Activated T-cell treated with anti-CD3 and anti-CD28 coated beads for 24 hours (primary cell): ENCODE measurements around the gene HMG20B.
"Not testable (repeated sequence)": the region's sequence is repeated elsewhere in the genome, so short reads cannot be mapped to it uniquely, and the experiment has no call there.

Source experiments
- DNase-seq: peaks from one replicate; pipeline ENCODE4 v3.0.0-alpha.2; 2020; ENCODE audit warnings: low read depth

The HMG20B gene

DNA sequence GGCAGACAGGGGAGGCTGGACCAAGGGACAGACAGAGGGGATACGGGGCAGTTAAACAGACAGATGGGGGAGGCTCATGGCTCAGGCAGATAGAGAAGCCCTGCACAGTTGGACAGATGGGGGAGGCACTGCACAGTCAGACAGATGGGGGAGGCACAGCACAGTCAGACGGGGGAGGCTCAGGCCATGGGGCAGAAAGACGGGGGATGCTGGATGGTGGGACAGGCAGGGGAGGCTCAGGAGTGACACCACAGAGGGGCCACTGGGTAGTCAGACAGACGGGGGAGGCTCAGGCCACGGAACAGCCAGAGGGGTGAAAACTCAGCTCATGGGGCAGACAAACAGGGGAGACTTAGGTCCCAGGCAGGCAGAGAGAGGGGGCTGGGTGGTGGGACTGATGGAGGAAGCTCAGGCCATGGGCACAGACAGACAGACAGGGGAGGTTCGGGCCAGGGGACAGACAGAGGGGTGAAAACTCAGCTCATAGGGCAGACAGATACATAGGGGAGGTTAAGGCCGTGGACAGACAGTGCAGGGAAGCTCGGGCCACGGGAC is 16.2 kb upstream of the HMG20B start:
- no peak for DNase-seq

DNA sequence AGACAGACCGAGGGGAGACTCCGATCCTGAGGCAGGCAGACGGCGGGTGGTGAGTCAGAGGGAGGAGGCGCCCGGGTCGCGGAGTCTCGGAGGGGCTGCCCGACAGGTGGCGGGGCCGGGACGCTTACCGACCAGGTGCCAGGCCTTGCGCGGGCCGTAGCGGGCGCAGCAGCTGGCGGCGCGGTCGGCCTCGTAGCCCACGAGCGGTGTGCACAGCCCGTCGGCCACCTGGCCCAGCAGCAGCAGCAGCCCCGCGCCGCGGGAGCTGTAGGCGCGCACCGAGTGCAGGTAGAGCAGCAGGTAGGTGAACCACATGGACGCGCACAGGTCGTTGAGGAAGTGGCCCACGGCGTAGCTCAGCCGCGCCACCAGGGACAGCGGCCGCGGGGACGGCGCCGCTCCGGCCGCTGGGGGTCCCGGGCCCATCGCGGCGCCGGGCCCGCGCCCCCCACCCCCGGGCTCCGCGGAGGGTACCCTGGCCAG is 15.7 kb upstream of the HMG20B start:
- DNase-seq = peak; percentile 59

GRCh38 chr19:3557461-3558248 is 15.1 kb upstream of the HMG20B start, which contains the start of gene MFSD12:
MFSD12 (minus strand) TSS chr19:3557586; CDS start chr19:3557403, 183 bp downstream.
- DNase-seq = peak; percentile 94

GRCh38 chr19:3563709-3564524 is 8.8 kb upstream of the HMG20B start:
- no peak for DNase-seq

GRCh38 chr19:3565139-3565538 is 7.6 kb upstream of the HMG20B start:
- no peak for DNase-seq

DNA sequence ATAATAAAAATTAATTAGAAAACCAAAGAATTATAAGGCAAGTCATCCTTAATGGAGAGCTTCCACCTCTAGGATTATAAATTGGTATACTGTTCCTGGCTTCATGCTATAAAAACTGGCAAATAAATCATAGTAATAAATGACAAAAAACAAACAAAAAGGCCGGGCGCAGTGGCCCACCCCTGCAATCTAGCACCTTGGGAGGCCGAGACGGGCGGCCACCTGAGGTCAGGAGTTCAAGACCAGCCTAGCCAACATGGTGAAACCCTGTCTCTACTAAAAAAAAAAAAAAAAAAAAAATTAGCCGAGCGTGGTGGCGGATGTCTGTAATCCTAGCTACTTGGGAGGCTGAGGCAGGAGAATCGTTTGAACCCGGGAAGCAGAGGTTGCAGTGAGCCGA is 2.7 kb upstream of the HMG20B start:
- DNase-seq = not testable (repeated sequence)

- DNase-seq = no peak
Observed at GRCh38 chr19:3570606-3571011, 2.1 kb upstream of the HMG20B start.

- DNase-seq = peak; percentile 100
Observed at GRCh38 chr19:3572132-3572854, 451 bp upstream of the HMG20B start.

- DNase-seq = no peak
Observed at GRCh38 chr19:3573162-3573857, 566 bp downstream of the HMG20B start.

GRCh38 chr19:3573858-3574637 is 1.3 kb downstream of the HMG20B start:
- peak; percentile 74 for DNase-seq

GRCh38 chr19:3575260-3575741 is 2.6 kb downstream of the HMG20B start:
- DNase-seq = no peak

DNA sequence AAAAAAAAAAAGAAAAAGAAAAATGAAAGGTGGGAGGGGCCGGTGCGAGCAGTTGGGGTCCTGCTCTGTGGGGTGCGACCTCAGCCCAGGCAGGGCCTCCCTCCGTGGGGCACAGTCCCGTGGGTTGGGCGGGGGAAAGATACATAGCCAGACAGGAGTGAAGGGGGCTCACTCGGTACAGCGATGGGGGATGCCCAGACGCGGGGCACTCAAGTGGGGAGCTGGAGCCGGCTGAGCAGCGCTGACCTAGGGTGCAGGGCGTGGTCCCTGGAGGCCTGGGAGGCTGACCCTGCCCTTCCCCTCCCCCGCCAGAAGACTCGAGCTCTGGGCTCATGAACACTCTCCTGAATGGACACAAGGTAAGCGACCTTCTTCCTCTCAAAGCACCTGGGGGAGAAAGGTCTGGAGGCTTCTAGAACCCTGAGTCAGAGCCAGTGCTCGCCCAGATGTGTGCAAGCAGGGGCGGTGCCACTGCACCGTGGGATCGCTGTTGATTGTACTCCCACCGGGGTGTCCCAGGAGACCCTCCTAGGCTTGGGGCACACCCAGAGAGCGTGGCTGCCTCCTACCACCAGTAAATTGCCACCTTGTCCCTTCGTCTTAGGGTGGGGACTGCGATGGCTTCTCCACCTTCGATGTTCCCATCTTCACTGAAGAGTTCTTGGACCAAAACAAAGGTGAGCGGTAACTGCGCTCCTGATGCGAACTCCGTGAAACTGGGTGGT is 3.4 kb downstream of the HMG20B start:
- DNase-seq = no peak

- DNase-seq = no peak
Observed at GRCh38 chr19:3576696-3577443, 4.1 kb downstream of the HMG20B start.

DNA sequence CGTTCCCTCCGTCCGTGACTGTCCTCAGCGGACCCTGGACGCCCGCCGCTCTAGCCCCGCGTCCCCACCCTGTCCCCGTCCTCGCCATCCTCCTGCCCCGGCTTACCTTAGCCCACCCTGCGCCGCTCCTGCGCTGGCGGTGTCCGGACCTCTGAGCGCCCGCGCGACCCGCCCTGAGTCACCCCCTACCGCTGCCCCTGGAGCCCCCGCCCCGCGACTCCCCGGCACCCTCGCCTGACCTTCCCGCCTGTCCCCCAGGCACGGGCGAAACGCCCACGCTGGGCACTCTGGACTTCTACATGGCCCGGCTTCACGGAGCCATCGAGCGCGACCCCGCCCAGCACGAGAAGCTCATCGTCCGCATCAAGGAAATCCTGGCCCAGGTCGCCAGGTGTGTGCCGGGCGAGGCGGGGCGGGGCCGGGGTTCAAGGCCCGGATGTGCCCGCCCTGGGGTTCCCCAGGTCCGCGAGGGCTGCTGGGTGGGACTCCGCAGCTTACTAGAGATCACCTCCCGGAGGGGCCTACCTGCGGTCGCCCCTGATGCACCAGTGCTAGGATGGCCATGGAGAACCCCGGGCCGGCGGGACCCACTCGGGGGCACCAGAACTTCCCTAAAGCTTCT is 5.1 kb downstream of the HMG20B start:
- DNase-seq = no peak

- DNase-seq = no peak
Observed at GRCh38 chr19:3578390-3578789, 5.6 kb downstream of the HMG20B start.

- no peak for DNase-seq
Observed at GRCh38 chr19:3580156-3580934, 7.6 kb downstream of the HMG20B start.

- DNase-seq = not testable (repeated sequence)
Observed at GRCh38 chr19:3581792-3582191, 9.0 kb downstream of the HMG20B start.
